Gastroesophageal sphincter (tissue), 3 donors: ENCODE measurements around the gene GON4L.

Experiments
- CTCF ChIP-seq, 4 experiments: fragments of 200-600 bp in 2 of 4; fragments of 450-650 bp in 2 of 4; sonication (generic) in 1 of 4; IDR thresholded peaks; one replicate each; pipeline ENCODE4 v1.5.1; 2017 to 2019; ENCODE audit warnings: antibody characterized with exemption in 4 of 4, mild to moderate bottlenecking in 2 of 4, moderate library complexity in 2 of 4
- EP300 ChIP-seq: sonication (generic); formaldehyde crosslinking; IDR thresholded peaks from one replicate; pipeline ENCODE4 v1.6.1; 2017; ENCODE audit warnings: antibody characterized with exemption, mild to moderate bottlenecking
- POLR2A ChIP-seq, 2 donors: fragments of 450-650 bp; IDR thresholded peaks; one replicate each; pipeline ENCODE4 v1.6.1; 2017; ENCODE audit warnings: antibody characterized with exemption in 2 of 2, mild to moderate bottlenecking in 2 of 2, moderate library complexity in 1 of 2

GRCh38 chr1:155847823-155848529 is 9.0 kb downstream of the GON4L start:
- TF ChIP-seq POLR2A (IDR thresholded peaks at IDR 0.05) (no peak), CTCF (IDR thresholded peaks at IDR 0.05) (no peak), EP300 (no peak)
